CD14-positive monocyte (primary cell): ENCODE measurements around the gene RPS13. TPM values are rescaled to one million over a fixed set of nuclear protein-coding genes. Genes with fewer than 3 reads are reported as not detected.

Source experiments
- DNase-seq, 3 donors: peaks; one replicate each; pipeline ENCODE4 v3.0.0-alpha.2; 2011 to 2022
- H2AFZ ChIP-seq: 2 replicates; pipeline ENCODE4 v1.6.0; 2012; ENCODE audit warnings: mild to moderate bottlenecking, low read depth, low read length, inconsistent platforms; ENCODE audit not compliant: insufficient read depth, poor library complexity, severe bottlenecking
- H3K27ac ChIP-seq, 2 donors: 1 replicate in 1 of 2; 2 replicates in 1 of 2; pipeline ENCODE4 v1.5.1; 2012 to 2013; ENCODE audit warnings: low read length in 2 of 2, control low read depth in 1 of 2, inconsistent platforms in 1 of 2, low read depth in 1 of 2, mild to moderate bottlenecking in 1 of 2
- H3K27me3 ChIP-seq, 2 donors: one replicate each; pipeline versions ENCODE4 v1.6.0 to v1.6.1; 2011 to 2013; ENCODE audit warnings: low read length in 2 of 2; ENCODE audit not compliant: control insufficient read depth in 2 of 2, insufficient read depth in 2 of 2
- H3K36me3 ChIP-seq, 2 donors: replicated peaks in 1 of 2; 1 replicate in 1 of 2; 2 replicates in 1 of 2; pipeline versions ENCODE4 v1.5.1 to v1.6.1; 2012 to 2013; ENCODE audit warnings: low read length in 2 of 2, control low read depth in 1 of 2, inconsistent platforms in 1 of 2, mild to moderate bottlenecking in 1 of 2; ENCODE audit not compliant: insufficient read depth in 2 of 2, control insufficient read depth in 1 of 2
- H3K4me1 ChIP-seq, 2 donors: 1 replicate in 1 of 2; 2 replicates in 1 of 2; pipeline versions ENCODE4 v1.5.1 to v1.6.1; 2012 to 2013; ENCODE audit warnings: low read length in 2 of 2, control low read depth in 1 of 2, inconsistent platforms in 1 of 2, mild to moderate bottlenecking in 1 of 2, moderate library complexity in 1 of 2; ENCODE audit not compliant: insufficient read depth in 2 of 2, control insufficient read depth in 1 of 2
- H3K4me2 ChIP-seq: replicated peaks from 2 replicates; pipeline ENCODE3; 2012; ENCODE audit warnings: low read length, moderate library complexity, mild to moderate bottlenecking; ENCODE audit not compliant: poor library complexity, severe bottlenecking; ENCODE audit errors: extremely low read depth
- H3K4me3 ChIP-seq, 3 experiments: fragments of 200-600 bp in 1 of 3; sonication (generic) in 1 of 3; replicated peaks in 1 of 3; 1 replicate in 2 of 3; 2 replicates in 1 of 3; pipeline ENCODE4 v1.5.1; 2011 to 2013; ENCODE audit warnings: low read length in 3 of 3, mild to moderate bottlenecking in 3 of 3, control low read depth in 2 of 3, low read depth in 2 of 3, inconsistent platforms in 1 of 3, moderate library complexity in 1 of 3
- H3K79me2 ChIP-seq: 2 replicates; pipeline ENCODE4 v1.6.0; 2012; ENCODE audit warnings: mild to moderate bottlenecking, control low read depth, inconsistent platforms, low read length, moderate library complexity; ENCODE audit not compliant: insufficient read depth
- H3K9ac ChIP-seq: 2 replicates; pipeline ENCODE4 v1.6.0; 2017; ENCODE audit warnings: low read length, mild to moderate bottlenecking; ENCODE audit not compliant: insufficient read depth, poor library complexity, severe bottlenecking
- H3K9me3 ChIP-seq, 2 donors: replicated peaks in 1 of 2; 1 replicate in 1 of 2; 2 replicates in 1 of 2; pipeline versions ENCODE4 v1.5.1 to v1.6.1; 2012 to 2013; ENCODE audit warnings: low read length in 2 of 2, control low read depth in 1 of 2; ENCODE audit not compliant: control insufficient read depth in 1 of 2, insufficient read depth in 1 of 2
- H4K20me1 ChIP-seq: 2 replicates; pipeline ENCODE4 v1.6.0; 2012; ENCODE audit warnings: mild to moderate bottlenecking, low read length, control low read depth, moderate library complexity; ENCODE audit not compliant: insufficient read depth
- H3K27ac Mint-ChIP-seq, 7 donors: one replicate each; pipeline ENCODE4 v1.8.0; 2020; ENCODE audit warnings: mild to moderate bottlenecking in 7 of 7, mixed read lengths in 7 of 7, moderate library complexity in 6 of 7, inconsistent platforms in 2 of 7
- H3K27me3 Mint-ChIP-seq, 3 donors: one replicate each; pipeline ENCODE4 v1.8.0; 2021 to 2022; ENCODE audit warnings: low read depth in 3 of 3, mild to moderate bottlenecking in 3 of 3, mixed read lengths in 3 of 3, moderate library complexity in 3 of 3, inconsistent platforms in 1 of 3
- H3K36me3 Mint-ChIP-seq, 2 donors: one replicate each; pipeline ENCODE4 v1.8.0; 2020; ENCODE audit warnings: mixed read lengths in 2 of 2, inconsistent platforms in 1 of 2, mild to moderate bottlenecking in 1 of 2
- H3K4me1 Mint-ChIP-seq: one replicate; pipeline ENCODE4 v1.8.0; 2020; ENCODE audit warnings: mild to moderate bottlenecking, mixed read lengths
- H3K4me3 Mint-ChIP-seq, 2 donors: one replicate each; pipeline ENCODE4 v1.8.0; 2020; ENCODE audit warnings: mild to moderate bottlenecking in 2 of 2, mixed read lengths in 2 of 2, moderate library complexity in 1 of 2
- H3K9me3 Mint-ChIP-seq, 7 donors: one replicate each; pipeline ENCODE4 v1.8.0; 2020 to 2022; ENCODE audit warnings: mixed read lengths in 7 of 7, mild to moderate bottlenecking in 6 of 7, moderate library complexity in 6 of 7, inconsistent platforms in 2 of 7
- WGBS: methylation state at CpG from one replicate; pipeline ENCODE4 v1.1.5; 2013; ENCODE audit warnings: missing lambda C conversion rate; ENCODE audit not compliant: insufficient coverage; 5-methylcytosine and 5-hydroxymethylcytosine counted together
- intact Hi-C, 2 donors: fragments of 100-400 bp; cut with micrococcal nuclease; formaldehyde crosslinking; loops; one replicate each; pipeline versions ENCODE4 v1.15.0 to v1.15.1; 2023
- polyA plus RNA-seq, 3 donors: library from polyadenylated mRNA; depleted of rRNA in 1 of 3; unstranded in 2 of 3; stranded (reverse) in 1 of 3; fragments of 300-500 nt in 2 of 3; fragments of >200 nt in 1 of 3; fragmentation: Illumina TruSeq in 2 of 3; gene quantifications; 1 replicate in 2 of 3; 2 replicates in 1 of 3; pipeline ENCODE4 v1.2.3, GENCODE V29; 2012 to 2021
- small RNA-seq: library from RNA; depleted of rRNA; stranded (forward); fragments of <200 nt; gene quantifications from one replicate; pipeline ENCODE3, GENCODE V24; 2012; ENCODE audit warnings: low read depth; ENCODE audit not compliant: insufficient read length
- TF ChIP-seq, protein P1 (sequence below): fragments of 200-600 bp; IDR thresholded peaks from one replicate; pipeline ENCODE4 v1.8.0; 2022; ENCODE audit warnings: antibody characterized with exemption, mild to moderate bottlenecking

The RPS13 gene
- polyA plus RNA-seq, 3 donors: 1,050 to 1,357 (median 1,271) TPM

DNA sequence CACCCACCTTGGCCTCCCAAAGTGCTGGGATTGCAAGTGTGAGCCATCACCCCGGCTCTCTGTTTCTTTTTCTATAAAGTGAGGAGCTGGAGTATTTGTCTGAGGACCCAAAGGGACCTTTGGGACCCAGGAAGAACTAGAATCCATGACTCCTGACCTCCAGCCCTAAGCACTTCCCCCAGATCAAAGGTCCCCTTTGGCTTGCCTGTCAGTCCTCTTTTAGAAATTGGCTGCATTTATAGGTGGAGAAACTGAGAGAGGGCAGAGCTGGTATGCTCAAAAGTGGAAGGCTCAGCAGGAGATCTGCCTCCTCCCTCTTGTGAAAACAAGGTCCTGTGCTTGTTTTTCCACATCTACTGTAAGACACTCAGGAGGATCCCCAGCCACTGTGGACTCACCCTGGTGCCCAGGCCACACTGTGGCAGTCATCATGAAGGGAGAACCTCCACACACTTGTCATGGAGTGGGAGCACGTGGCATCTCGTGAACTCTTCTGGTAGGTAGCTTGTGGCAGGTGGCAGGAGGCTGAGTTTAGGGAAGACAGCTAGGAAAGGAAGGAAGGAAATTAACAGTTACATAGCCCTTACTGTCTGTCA is 50.9 kb downstream of the RPS13 start:
- Mint-ChIP-seq H3K27ac (peak overlapping the region in 1 of 7 donors; percentile 59), H3K9me3 (peaks cover 0 to 4% (median 0%) of the 10 kb centered on the region in 7 donors), H3K4me1 (peaks cover 4% of the 10 kb centered on the region), H3K27me3 (peaks cover 3 to 6% (median 4%) of the 10 kb centered on the region in 3 donors), H3K36me3 (no peaks in the 10 kb centered on the region), H3K4me3 (no peak overlapping the region)
- Histone ChIP-seq H3K27me3 (no peaks in the 10 kb centered on the region), H2AFZ (no peak overlapping the region), H3K4me2 (no peak overlapping the region), H3K79me2 (no peaks in the 10 kb centered on the region), H4K20me1 (no peaks in the 10 kb centered on the region), H3K4me3 (no peak overlapping the region), H3K36me3 (no peaks in the 10 kb centered on the region), H3K9me3 (no peaks in the 10 kb centered on the region), H3K4me1 (no peaks in the 10 kb centered on the region), H3K27ac (no peak overlapping the region), H3K9ac (no peak overlapping the region)
- TF ChIP-seq, protein P1, sequence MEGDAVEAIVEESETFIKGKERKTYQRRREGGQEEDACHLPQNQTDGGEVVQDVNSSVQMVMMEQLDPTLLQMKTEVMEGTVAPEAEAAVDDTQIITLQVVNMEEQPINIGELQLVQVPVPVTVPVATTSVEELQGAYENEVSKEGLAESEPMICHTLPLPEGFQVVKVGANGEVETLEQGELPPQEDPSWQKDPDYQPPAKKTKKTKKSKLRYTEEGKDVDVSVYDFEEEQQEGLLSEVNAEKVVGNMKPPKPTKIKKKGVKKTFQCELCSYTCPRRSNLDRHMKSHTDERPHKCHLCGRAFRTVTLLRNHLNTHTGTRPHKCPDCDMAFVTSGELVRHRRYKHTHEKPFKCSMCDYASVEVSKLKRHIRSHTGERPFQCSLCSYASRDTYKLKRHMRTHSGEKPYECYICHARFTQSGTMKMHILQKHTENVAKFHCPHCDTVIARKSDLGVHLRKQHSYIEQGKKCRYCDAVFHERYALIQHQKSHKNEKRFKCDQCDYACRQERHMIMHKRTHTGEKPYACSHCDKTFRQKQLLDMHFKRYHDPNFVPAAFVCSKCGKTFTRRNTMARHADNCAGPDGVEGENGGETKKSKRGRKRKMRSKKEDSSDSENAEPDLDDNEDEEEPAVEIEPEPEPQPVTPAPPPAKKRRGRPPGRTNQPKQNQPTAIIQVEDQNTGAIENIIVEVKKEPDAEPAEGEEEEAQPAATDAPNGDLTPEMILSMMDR: no peak
- no peak for DNase-seq
- WGBS: no CpG with 5 or more reads among the region's 3 CpGs
- intact Hi-C loops: no loop called here

DNA sequence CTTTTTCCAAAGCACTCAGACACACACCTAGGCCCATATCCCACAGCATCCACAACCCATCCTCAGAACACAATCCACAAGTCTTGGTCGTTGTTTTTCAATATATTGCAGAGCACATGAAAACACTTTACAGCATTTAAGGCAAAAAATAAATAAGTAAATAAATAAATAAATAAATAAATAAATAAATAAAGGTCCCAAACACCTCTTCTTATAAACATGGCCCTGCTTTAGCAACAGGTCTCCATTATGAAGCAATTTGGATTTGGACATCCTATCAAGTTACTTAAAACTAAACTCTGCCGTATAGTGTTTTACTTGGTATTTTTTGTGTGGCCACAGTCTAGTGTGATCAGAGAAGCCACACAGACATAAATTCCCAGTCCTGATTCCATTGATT is 52.5 kb downstream of the RPS13 start:
- intact Hi-C loops: no loop called here
- no peak overlapping the region for H3K4me3 ChIP-seq
- Mint-ChIP-seq H3K36me3 (no peaks in the 10 kb centered on the region), H3K4me3 (no peak overlapping the region), H3K4me1 (peaks cover 4% of the 10 kb centered on the region), H3K9me3 (no peaks in the 10 kb centered on the region), H3K27ac (no peak overlapping the region), H3K27me3 (peaks cover 3 to 5% (median 3%) of the 10 kb centered on the region in 3 donors)
- H4K20me1 ChIP-seq: no peaks in the 10 kb centered on the region
- no peaks in the 10 kb centered on the region for H3K79me2 ChIP-seq
- WGBS: no CpG with 5 or more reads among the region's 2 CpGs
- no peak for DNase-seq
- H3K27me3 ChIP-seq: no peaks in the 10 kb centered on the region
- TF ChIP-seq, protein P1: no peak
- H3K27ac ChIP-seq: no peak overlapping the region
- no peak overlapping the region for H3K4me2 ChIP-seq
- H3K36me3 ChIP-seq: no peaks in the 10 kb centered on the region
- no peaks in the 10 kb centered on the region for H3K4me1 ChIP-seq
- no peaks in the 10 kb centered on the region for H3K9me3 ChIP-seq
- no peak overlapping the region for H3K9ac ChIP-seq
- H2AFZ ChIP-seq: no peak overlapping the region

Small RNAs within 50 kb of the gene (small RNA-seq; reads per million reads assigned to genes)
- gene RNU6-593P (not detected), gene SNORD14A (3,636 reads per million, percentile 100 among the genes with 10 or more reads in this experiment), gene SNORD14B (not detected)

Other genes starting within 250 kb of the RPS13 start
- gene PLEKHA7, start 63.3 kb downstream of the RPS13 start, polyA plus RNA-seq: under 1 TPM; 0.05 to 0.92 (median 0.22) TPM
- 1 to 10 TPM; 5.3 to 9.3 (median 6.0) TPM for gene PIK3C2A, start 130.3 kb upstream of the RPS13 start, polyA plus RNA-seq
- gene NUCB2, start 199.1 kb upstream of the RPS13 start, polyA plus RNA-seq: 10 to 100 TPM in 2 of 3 donors, 1 to 10 TPM in 1; 8.6 to 41.3 (median 31.4) TPM